A673 (cell line): ENCODE data around the gene FAM83F. TPM values are rescaled to one million over a fixed set of nuclear protein-coding genes. Genes with fewer than 3 reads are reported as not detected.

ENCODE experiments used
- BruUV-seq: library from RNA; stranded (reverse); fragments of 400-500 nt; replicated peaks from 2 replicates; lab custom pipeline; 2021; lab: Mats Ljungman, UMichigan
- CTCF ChIA-PET: fragments of 300-600 bp; sonication (Branson Sonifier 250); formaldehyde crosslinking; loops from one replicate; lab custom pipeline; 2022; ENCODE audit warnings: antibody characterized with exemption; lab: Charles Lee
- POLR2A ChIA-PET: fragments of 300-600 bp; sonication (Branson Sonifier 250); formaldehyde crosslinking; loops from one replicate; lab custom pipeline; 2022; ENCODE audit warnings: antibody characterized with exemption; ENCODE audit not compliant: low non-redundant PET; lab: Charles Lee
- DNase-seq: peaks from one replicate; pipeline ENCODE4 v3.0.0-alpha.2; 2015; ENCODE audit warnings: low spot score
- H3K27ac ChIP-seq: fragments of 200-600 bp; sonication (generic); 2 replicates; pipeline ENCODE4 v1.5.1; 2016; ENCODE audit warnings: mixed run types, low read depth, mild to moderate bottlenecking, mixed read lengths, antibody characterized with exemption, low read length; ENCODE audit not compliant: poor library complexity, severe bottlenecking
- H3K27me3 ChIP-seq: fragments of 200-600 bp; sonication (generic); replicated peaks from 2 replicates; pipeline ENCODE4 v1.6.1; 2017; ENCODE audit warnings: mixed run types, low read depth, mild to moderate bottlenecking, mixed read lengths, antibody characterized with exemption, low read length; ENCODE audit not compliant: insufficient read depth, poor library complexity
- H3K36me3 ChIP-seq: fragments of 200-600 bp; sonication (generic); 2 replicates; pipeline ENCODE4 v1.6.1; 2016; ENCODE audit warnings: mixed run types, mild to moderate bottlenecking, mixed read lengths, antibody characterized with exemption, low read length; ENCODE audit not compliant: insufficient read depth, poor library complexity, severe bottlenecking
- H3K4me1 ChIP-seq: fragments of 200-600 bp; sonication (generic); 2 replicates; pipeline ENCODE4 v1.6.1; 2017; ENCODE audit warnings: mixed run types, mild to moderate bottlenecking, mixed read lengths, antibody characterized with exemption, low read length; ENCODE audit not compliant: insufficient read depth, poor library complexity, severe bottlenecking
- H3K4me3 ChIP-seq: fragments of 200-600 bp; sonication (generic); 2 replicates; pipeline ENCODE4 v1.5.1; 2016; ENCODE audit warnings: low read depth, mixed run types, mild to moderate bottlenecking, mixed read lengths, low read length; ENCODE audit not compliant: poor library complexity, severe bottlenecking
- H3K9me3 ChIP-seq: fragments of 200-600 bp; sonication (generic); 2 replicates; pipeline ENCODE4 v1.6.1; 2016; ENCODE audit warnings: mixed run types, low read depth, mild to moderate bottlenecking, mixed read lengths, antibody characterized with exemption, low read length; ENCODE audit not compliant: poor library complexity, severe bottlenecking
- CTCF ChIP-seq: fragments of 300-800, 200-600 bp; sonication (generic); conservative IDR thresholded peaks from 2 replicates; pipeline ENCODE4 v1.5.1; 2017; ENCODE audit warnings: low read depth, mild to moderate bottlenecking, antibody characterized with exemption, low read length, moderate library complexity, mixed read lengths
- EZH2 ChIP-seq: fragments of 200-600 bp; sonication (generic); IDR thresholded peaks from 2 replicates; pipeline ENCODE4 v1.6.1; 2017; ENCODE audit warnings: borderline replicate concordance, low read depth, mild to moderate bottlenecking, mixed read lengths, antibody characterized with exemption, low read length; ENCODE audit not compliant: poor library complexity, severe bottlenecking
- intact Hi-C: fragments of 100-400 bp; cut with micrococcal nuclease; formaldehyde crosslinking; loops from one replicate; pipeline ENCODE4 v1.10.0; 2022; ENCODE audit not compliant: unreplicated experiment
- total RNA-seq: library from RNA; stranded (reverse); gene quantifications from 2 replicates; pipeline ENCODE4 v1.2.3, GENCODE V29; 2021

The FAM83F gene
- total RNA-seq, 1 experiment from 2014 or later, result not detected

- H3K27ac ChIP-seq, result no peak overlapping the region
- no peaks in the 10 kb centered on the region for H3K4me1 ChIP-seq
- POLR2A ChIA-PET, result no interaction called here
- TF ChIP-seq CTCF (no peak), EZH2 (no peak)
- intact Hi-C loops, result no loop called here
- no peaks in the 10 kb centered on the region for H3K36me3 ChIP-seq
- no peak for DNase-seq
- BruUV-seq, result no TSS peak
- no peak overlapping the region for H3K4me3 ChIP-seq
- H3K9me3 ChIP-seq, result no peaks in the 10 kb centered on the region
- peaks cover 3% of the 10 kb centered on the region for H3K27me3 ChIP-seq
- CTCF ChIA-PET, result no interaction called here
Measured at GRCh38 chr22:39985383-39986035, 9.2 kb upstream of the FAM83F start.

GRCh38 chr22:39988386-39989114, 6.2 kb upstream of the FAM83F start:
- Histone ChIP-seq H3K4me1 (no peaks in the 10 kb centered on the region), H3K27ac (no peak overlapping the region), H3K27me3 (peaks cover 3% of the 10 kb centered on the region), H3K4me3 (no peak overlapping the region), H3K9me3 (no peaks in the 10 kb centered on the region), H3K36me3 (no peaks in the 10 kb centered on the region)
- TF ChIP-seq CTCF (no peak), EZH2 (no peak)
- ChIA-PET CTCF (interaction anchor here (0.6 kb wide), 1 partner anchor 208 kb away, joined by 4 read pairs; no protein-coding TSS in a partner anchor), POLR2A (no interaction called here)
- no peak for DNase-seq
- intact Hi-C loops, result no loop called here
- BruUV-seq, result no TSS peak

- BruUV-seq, result no TSS peak
- Histone ChIP-seq H3K27ac (no peak overlapping the region), H3K4me1 (no peaks in the 10 kb centered on the region), H3K36me3 (no peaks in the 10 kb centered on the region), H3K4me3 (no peak overlapping the region), H3K9me3 (no peaks in the 10 kb centered on the region), H3K27me3 (peaks cover 3% of the 10 kb centered on the region)
- ChIA-PET CTCF (no interaction called here), POLR2A (no interaction called here)
- intact Hi-C loops, result no loop called here
- no peak for DNase-seq
- TF ChIP-seq EZH2, result no peak
- no peak for TF ChIP-seq CTCF
Measured at GRCh38 chr22:39989633-39990032, 5.1 kb upstream of the FAM83F start.
